ENCODE measurements around the gene APBA1. TPM values are rescaled to one million over a fixed set of nuclear protein-coding genes. Genes with fewer than 3 reads are reported as not detected.

The APBA1 gene
- total and polyA plus RNA-seq, 2 of the 4 experiments (the other 2 are of a cell fraction): 3.8 to 5.1 TPM

GRCh38 chr9:69391946-69392345, 280.2 kb downstream of the APBA1 start:
- Histone ChIP-seq H3K9ac (ENCODE audit: low read depth, low read length) (no peak overlapping the region), H2AK5ac (ENCODE audit: low read depth, low read length) (no peak overlapping the region), H4K91ac (ENCODE audit: insufficient read depth, low read depth, low read length) (no peak overlapping the region), H3K9me3 (ENCODE audit: control insufficient read depth, insufficient read depth, low read length) (no peaks in the 10 kb centered on the region), H3K14ac (replicated peaks; ENCODE audit: low read depth, low read length) (no peak overlapping the region), H3K4me1 (ENCODE audit: control insufficient read depth, insufficient read depth, low read length) (no peaks in the 10 kb centered on the region), H3K18ac (ENCODE audit: low read depth, low read length) (no peak overlapping the region), H3K56ac (ENCODE audit: extremely low read depth, insufficient read depth, low read length) (no peak overlapping the region), H3K4me3 (ENCODE audit: insufficient read depth, low read depth, low read length) (no peak overlapping the region), H2BK15ac (ENCODE audit: low read depth, low read length) (no peak overlapping the region), H3K9me1 (ENCODE audit: insufficient read depth, low read length) (no peaks in the 10 kb centered on the region), H3K23ac (ENCODE audit: low read depth, low read length) (no peak overlapping the region), H2AFZ (replicated peaks; ENCODE audit: low read length, poor library complexity) (no peak overlapping the region), H3K4ac (ENCODE audit: low read depth, low read length) (no peak overlapping the region), H4K5ac (ENCODE audit: low read depth, low read length) (no peak overlapping the region), H3K27ac (ENCODE audit: insufficient read depth, low read length) (no peak overlapping the region), H2AK9ac (replicated peaks; ENCODE audit: low read depth, low read length, poor library complexity) (no peak overlapping the region), H3K36me3 (ENCODE audit: control insufficient read depth, insufficient read depth, low read length) (no peaks in the 10 kb centered on the region), H4K8ac (ENCODE audit: low read depth in 2 of 2, low read length in 2 of 2) (no peak overlapping the region), H3K79me1 (ENCODE audit: low read depth in 1 of 2, low read length in 2 of 2) (no peaks in the 10 kb centered on the region), H3K4me2 (ENCODE audit: low read depth, low read length) (no peak overlapping the region), H4K20me1 (ENCODE audit: insufficient read depth, low read length) (no peaks in the 10 kb centered on the region), H2BK5ac (ENCODE audit: low read depth, low read length, poor library complexity, severe bottlenecking) (no peak overlapping the region), H2BK120ac (ENCODE audit: low read depth, low read length) (no peak overlapping the region), H2BK20ac (ENCODE audit: low read depth, low read length) (no peak overlapping the region), H3K27me3 (ENCODE audit: control insufficient read depth, insufficient read depth, low read length) (peaks cover 15% of the 10 kb centered on the region)
- in situ Hi-C loops (cut with MboI; ENCODE audit: low sequenced_read_pairs): no loop called here
- DNase-seq: no peak
- 24% methylated on average over 2 of the region's 7 CpGs; no CpG with 5 or more reads in 1 of the 2 experiments for WGBS, 2 experiments (ENCODE audit: extremely low coverage in 2 of 2, insufficient read length in 1 of 2)
- BruUV-seq (replicated peaks): no TSS peak
- CTCF ChIA-PET: no interaction called here
- TF ChIP-seq USF2 (IDR thresholded peaks at IDR 0.05; ENCODE audit: low read depth, low read length) (no peak), RCOR1 (IDR thresholded peaks at IDR 0.05; ENCODE audit: insufficient replicate concordance, low read length) (no peak), FOS (IDR thresholded peaks at IDR 0.05; ENCODE audit: low read depth, low read length) (no peak), CTCF (conservative IDR thresholded peaks at IDR 0.05; ENCODE audit: low read depth, low read length) (no peak), SMC3 (IDR thresholded peaks at IDR 0.05; ENCODE audit: low read depth, low read length) (no peak), CEBPB (IDR thresholded peaks at IDR 0.05; ENCODE audit: low read depth, low read length) (no peak), ELK1 (IDR thresholded peaks at IDR 0.05; ENCODE audit: borderline replicate concordance, low read depth, low read length) (no peak), RFX5 (IDR thresholded peaks at IDR 0.05; ENCODE audit: low read depth, low read length) (no peak), BHLHE40 (IDR thresholded peaks at IDR 0.05; ENCODE audit: low read depth, low read length) (no peak), CHD1 (IDR thresholded peaks at IDR 0.05; ENCODE audit: low read depth, low read length) (no peak), NFE2L2 (IDR thresholded peaks at IDR 0.05; ENCODE audit: low read depth, low read length) (no peak), MXI1 (IDR thresholded peaks at IDR 0.05; ENCODE audit: borderline replicate concordance, low read depth, low read length) (no peak), RAD21 (IDR thresholded peaks at IDR 0.05; ENCODE audit: low read length) (no peak)
- POLR2A ChIA-PET (ENCODE audit: unreplicated experiment): no interaction called here
- ATAC-seq (ENCODE audit: low read depth): no peak
- dilution Hi-C loops (cut with HindIII; ENCODE audit: low sequenced_read_pairs, unreplicated experiment): no loop called here
- intact Hi-C loops (cut with micrococcal nuclease): no loop called here

Data from IMR-90 (cell line).